ENCODE data around the gene NLN. TPM values are rescaled to one million over a fixed set of nuclear protein-coding genes. Genes with fewer than 3 reads are reported as not detected.
"Not testable (repeated sequence)": the region's sequence is repeated elsewhere in the genome, so short reads cannot be mapped to it uniquely, and the experiment has no call there.

NLN gene
- total RNA-seq, 3 donors from 2014 or later: 13.3 to 23.6 (median 22.2) TPM

GRCh38 chr5:65803699-65804391 lies 81.8 kb downstream of the NLN start:
- ATAC-seq (no peak), DNase-seq (no peak)
- Histone ChIP-seq H3K4me3 (no peak overlapping the region), H3K4me1 (ENCODE audit: low read depth) (no peaks in the 10 kb centered on the region), H3K9me3 (no peaks in the 10 kb centered on the region), H3K36me3 (ENCODE audit: low read depth) (no peaks in the 10 kb centered on the region)
- TF ChIP-seq CTCF (IDR thresholded peaks at IDR 0.05): no peak
- intact Hi-C loops (cut with DNase I, micrococcal nuclease): no loop called here

DNA sequence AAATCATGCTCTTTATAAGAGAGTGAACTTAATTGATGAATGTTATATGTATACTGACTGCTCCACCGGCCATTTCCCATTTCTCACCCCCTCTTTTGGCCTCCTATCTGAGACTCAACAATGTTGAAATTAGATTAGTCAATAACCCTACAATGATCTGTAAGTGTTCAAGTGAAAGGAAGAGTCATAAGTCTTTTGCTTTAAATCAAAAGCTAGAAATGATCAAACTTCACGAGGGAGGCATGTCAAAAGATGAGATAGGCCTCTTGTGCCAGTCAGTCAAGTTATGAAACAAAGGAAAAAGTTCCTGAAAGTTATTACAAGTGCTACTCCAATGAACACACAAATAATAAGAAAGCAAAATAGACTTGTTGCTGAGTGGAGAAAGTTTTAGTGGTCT lies 83.1 kb downstream of the NLN start:
- ATAC-seq: no peak
- no peak overlapping the region for H3K4me3 ChIP-seq
- peaks cover 5% of the 10 kb centered on the region for H3K4me1 ChIP-seq (ENCODE audit: low read depth)
- no peaks in the 10 kb centered on the region for H3K9me3 ChIP-seq
- no peaks in the 10 kb centered on the region for H3K36me3 ChIP-seq (ENCODE audit: low read depth)
- intact Hi-C loops (cut with DNase I, micrococcal nuclease): no loop called here
- TF ChIP-seq CTCF (IDR thresholded peaks at IDR 0.05): no peak
- DNase-seq: no peak

DNA sequence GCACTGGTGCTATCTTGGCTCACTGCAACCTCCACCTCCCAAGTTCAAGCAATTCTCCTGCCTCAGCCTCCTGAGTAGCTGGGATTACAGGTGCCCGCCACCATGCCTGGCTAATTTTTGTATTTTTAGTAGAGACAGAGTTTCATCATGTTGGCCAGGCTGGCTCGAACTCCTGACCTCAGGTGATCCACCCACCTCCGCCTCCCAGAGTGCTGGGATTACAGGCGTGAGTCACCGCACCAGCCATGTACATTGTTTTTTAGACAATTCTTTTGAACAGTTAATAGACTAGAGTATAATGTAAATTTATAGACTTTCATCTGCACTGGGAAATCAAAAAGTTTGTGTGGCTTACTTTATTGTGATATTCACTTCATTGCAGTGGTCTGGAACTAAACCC lies 85.5 kb downstream of the NLN start:
- DNase-seq; H3K36me3 ChIP-seq (ENCODE audit: low read depth); H3K4me3 ChIP-seq; ATAC-seq; H3K9me3 ChIP-seq; intact Hi-C loops (cut with DNase I, micrococcal nuclease): not testable (repeated sequence)
- H3K4me1 ChIP-seq (ENCODE audit: low read depth): peaks cover 16% of the 10 kb centered on the region

DNA sequence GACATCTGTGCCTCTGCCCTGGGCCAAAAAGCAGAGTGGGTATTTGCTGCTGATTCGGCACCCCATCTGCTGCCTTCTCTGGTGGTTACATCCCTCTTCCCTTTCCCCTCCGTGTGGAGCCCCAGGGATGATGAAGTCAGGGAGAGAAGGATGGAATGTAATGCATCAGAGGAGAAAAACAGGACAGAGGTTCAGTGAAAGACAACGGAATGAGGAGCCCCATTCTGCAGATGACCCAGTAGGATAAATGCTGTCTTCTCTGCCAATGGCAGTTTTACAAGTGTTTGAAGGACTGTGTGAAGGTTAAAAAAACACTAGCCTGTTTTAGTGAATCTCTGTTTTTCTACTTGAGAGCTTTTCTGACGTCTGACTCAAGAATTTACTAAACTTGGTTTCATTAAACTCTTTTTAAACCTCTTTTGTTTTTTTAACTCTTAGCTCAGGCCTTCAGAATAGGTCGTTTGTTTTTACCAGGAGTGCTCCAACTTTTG lies 86.3 kb downstream of the NLN start:
- intact Hi-C loops (cut with DNase I, micrococcal nuclease): no loop called here
- no peak overlapping the region for H3K4me3 ChIP-seq
- H3K36me3 ChIP-seq (ENCODE audit: low read depth): peaks cover 6% of the 10 kb centered on the region
- DNase-seq (no peak), ATAC-seq (no peak)
- TF ChIP-seq CTCF (IDR thresholded peaks at IDR 0.05): no peak
- H3K4me1 ChIP-seq (ENCODE audit: low read depth): peaks cover 16% of the 10 kb centered on the region
- H3K9me3 ChIP-seq: no peaks in the 10 kb centered on the region

DNA sequence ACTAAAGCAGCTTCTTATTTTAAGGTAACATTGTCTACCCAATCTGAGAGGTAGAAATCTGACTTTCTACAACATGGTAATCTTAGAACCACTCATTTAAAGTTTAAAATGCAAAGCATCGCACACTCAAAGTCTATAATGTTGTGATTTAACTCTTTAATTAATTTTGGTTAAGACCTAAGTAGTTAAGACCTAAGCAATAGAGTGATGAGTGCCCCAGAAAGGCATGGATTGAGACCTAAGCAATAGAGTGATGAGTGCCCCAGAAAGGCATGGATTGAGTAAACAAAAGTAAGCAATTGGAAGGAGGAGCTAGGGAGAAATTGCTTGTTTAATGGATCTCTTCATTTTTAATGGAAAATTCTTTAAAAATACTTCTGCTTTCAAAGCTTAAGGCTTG lies 86.8 kb downstream of the NLN start:
- Histone ChIP-seq H3K36me3 (ENCODE audit: low read depth) (peaks cover 6% of the 10 kb centered on the region), H3K4me1 (ENCODE audit: low read depth) (peaks cover 16% of the 10 kb centered on the region), H3K4me3 (no peak overlapping the region), H3K9me3 (no peaks in the 10 kb centered on the region)
- no peak for TF ChIP-seq CTCF (IDR thresholded peaks at IDR 0.05)
- DNase-seq (no peak), ATAC-seq (no peak)
- intact Hi-C loops (cut with DNase I, micrococcal nuclease): no loop called here

GRCh38 chr5:65809817-65810531 lies 88.0 kb downstream of the NLN start:
- intact Hi-C loops (cut with DNase I, micrococcal nuclease): loop anchor here in 1 of 2 donors (5.0 kb wide), 1 partner anchor 117 kb away; the partner anchor contains the start of gene ERBIN
- Histone ChIP-seq H3K4me3 (no peak overlapping the region), H3K4me1 (ENCODE audit: low read depth) (peaks cover 19% of the 10 kb centered on the region), H3K9me3 (no peaks in the 10 kb centered on the region), H3K36me3 (ENCODE audit: low read depth) (peaks cover 6% of the 10 kb centered on the region)
- DNase-seq (peak; percentile 83 to 87 (median 84)), ATAC-seq (peak; percentile 78)
- no peak for TF ChIP-seq CTCF (IDR thresholded peaks at IDR 0.05)

Measured in mucosa of descending colon (tissue), 3 donors.